RWPE2 (cell line): ENCODE results near the gene FNDC3B.

ENCODE experiments used
- ATAC-seq: fragments of 200-7000 bp; cut with Tn5 transposase; 3 replicates; pipeline ENCODE4 v1.9.1; 2021; ENCODE audit warnings: low read depth
- DNase-seq: peaks from one replicate; pipeline ENCODE4 v3.0.0-alpha.2; 2020; ENCODE audit warnings: low spot score
- H3K27ac ChIP-seq: fragments of 450-650 bp; 2 replicates; pipeline ENCODE4 v1.5.1; 2017; ENCODE audit warnings: mild to moderate bottlenecking; ENCODE audit not compliant: poor library complexity, severe bottlenecking
- H3K27me3 ChIP-seq: fragments of 250-450 bp; sonication (Bioruptor Pico); 2 replicates; pipeline ENCODE4 v1.5.1; 2021; ENCODE audit warnings: mild to moderate bottlenecking, moderate library complexity; ENCODE audit not compliant: insufficient read depth, poor library complexity, severe bottlenecking
- H3K36me3 ChIP-seq: fragments of 250-450 bp; sonication (Bioruptor Pico); 2 replicates; pipeline ENCODE4 v1.5.1; 2020; ENCODE audit warnings: low read depth, mild to moderate bottlenecking, moderate library complexity
- H3K4me1 ChIP-seq: fragments of 250-450 bp; sonication (Bioruptor Pico); 2 replicates; pipeline ENCODE4 v1.5.1; 2021; ENCODE audit warnings: mild to moderate bottlenecking, moderate library complexity; ENCODE audit not compliant: insufficient read depth, poor library complexity, severe bottlenecking
- H3K4me3 ChIP-seq: fragments of 250-450 bp; sonication (Bioruptor Pico); 2 replicates; pipeline ENCODE4 v1.5.1; 2021; ENCODE audit warnings: mild to moderate bottlenecking, moderate library complexity; ENCODE audit not compliant: severe bottlenecking
- H3K9me3 ChIP-seq: fragments of 250-450 bp; sonication (Bioruptor Pico); 2 replicates; pipeline ENCODE4 v1.5.1; 2021; ENCODE audit warnings: mild to moderate bottlenecking, moderate library complexity; ENCODE audit not compliant: severe bottlenecking
- CTCF ChIP-seq: fragments of 450-650 bp; IDR thresholded peaks from one replicate; pipeline ENCODE4 v1.5.1; 2017; ENCODE audit warnings: mild to moderate bottlenecking, moderate library complexity; ENCODE audit not compliant: poor library complexity, severe bottlenecking

FNDC3B gene

GRCh38 chr3:172221547-172221946, 182.2 kb downstream of the FNDC3B start:
- no peaks in the 10 kb centered on the region for H3K9me3 ChIP-seq
- no peak for TF ChIP-seq CTCF
- no peak overlapping the region for H3K4me3 ChIP-seq
- DNase-seq (no peak), ATAC-seq (peak; percentile 80)
- H3K27ac ChIP-seq, result peak overlapping the region; percentile 55
- H3K27me3 ChIP-seq, result no peaks in the 10 kb centered on the region
- peaks cover 38% of the 10 kb centered on the region for H3K4me1 ChIP-seq
- H3K36me3 ChIP-seq, result peaks cover 6% of the 10 kb centered on the region

DNA sequence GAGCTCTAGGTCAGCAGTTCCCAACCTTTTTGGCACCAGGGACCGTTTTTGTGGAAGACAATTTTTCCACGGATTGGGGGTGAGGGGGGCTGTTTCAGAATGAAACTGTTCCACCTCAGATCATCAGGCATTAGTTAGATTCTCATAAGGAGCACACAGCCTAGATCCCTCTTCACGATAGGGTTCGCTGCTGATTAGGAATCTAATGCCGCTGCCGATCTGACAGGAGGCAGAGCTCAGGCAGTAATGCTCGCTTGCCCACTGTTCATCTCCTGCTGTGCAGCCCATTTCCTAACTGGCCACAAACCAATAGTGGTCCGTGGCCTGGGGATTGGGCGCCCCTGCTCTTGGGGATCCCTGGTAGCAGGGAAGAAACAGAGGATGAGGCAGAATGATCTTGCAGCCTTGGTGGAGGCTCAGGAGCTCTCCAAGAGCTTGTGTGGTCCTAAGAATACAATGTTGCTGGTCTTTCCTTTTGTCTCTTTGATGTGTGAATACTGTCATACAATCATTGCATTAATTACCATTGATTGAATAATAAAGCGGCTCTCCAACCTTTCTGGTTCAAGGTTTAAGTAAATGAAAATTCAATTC, 183.2 kb downstream of the FNDC3B start:
- DNase-seq, result no peak
- Histone ChIP-seq H3K27ac (no peak overlapping the region), H3K9me3 (peaks cover 1% of the 10 kb centered on the region), H3K27me3 (no peaks in the 10 kb centered on the region), H3K4me1 (peaks cover 27% of the 10 kb centered on the region), H3K4me3 (no peak overlapping the region), H3K36me3 (peaks cover 17% of the 10 kb centered on the region)
- ATAC-seq, result no peak
- no peak for TF ChIP-seq CTCF

- DNase-seq (no peak), ATAC-seq (no peak)
- Histone ChIP-seq H3K27ac (no peak overlapping the region), H3K4me3 (no peak overlapping the region), H3K36me3 (peaks cover 30% of the 10 kb centered on the region), H3K4me1 (peaks cover 17% of the 10 kb centered on the region), H3K27me3 (no peaks in the 10 kb centered on the region), H3K9me3 (peaks cover 2% of the 10 kb centered on the region)
- TF ChIP-seq CTCF, result no peak
Observed at GRCh38 chr3:172223870-172224269, 184.5 kb downstream of the FNDC3B start.

DNA sequence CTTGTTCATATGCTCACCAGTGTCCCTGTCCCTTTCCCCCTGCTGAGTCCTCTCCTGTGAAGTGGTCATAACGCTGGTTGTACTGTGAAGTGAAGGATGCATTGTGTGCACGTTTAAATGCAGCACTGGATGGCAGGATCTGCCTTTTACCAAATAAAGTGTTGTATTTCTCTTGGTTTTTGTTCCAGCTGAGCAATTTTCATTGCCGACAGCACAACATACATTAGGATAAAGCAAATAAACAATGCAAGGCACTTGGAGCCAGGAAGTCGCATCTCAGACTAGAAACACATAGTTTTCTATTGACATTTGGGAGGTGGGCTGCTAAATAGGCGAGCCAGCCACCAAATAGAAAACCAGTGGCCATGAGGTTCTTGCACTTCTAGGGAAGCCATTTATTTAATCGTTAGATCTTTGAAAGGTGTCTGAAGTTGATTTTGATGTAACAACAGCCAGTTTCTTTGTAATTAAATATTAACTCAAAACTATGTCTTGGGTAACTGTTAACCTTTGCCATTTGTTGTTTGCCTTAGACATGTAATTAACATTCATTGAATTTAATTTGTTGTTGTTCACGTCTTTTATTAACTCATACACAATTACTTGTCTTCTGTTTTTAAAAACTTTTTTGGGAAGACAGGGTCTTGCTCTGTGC, 185.3 kb downstream of the FNDC3B start:
- Histone ChIP-seq H3K36me3 (peaks cover 38% of the 10 kb centered on the region), H3K4me1 (peaks cover 17% of the 10 kb centered on the region), H3K27me3 (no peaks in the 10 kb centered on the region), H3K27ac (no peak overlapping the region), H3K4me3 (no peak overlapping the region), H3K9me3 (peaks cover 2% of the 10 kb centered on the region)
- DNase-seq, result no peak
- no peak for TF ChIP-seq CTCF
- no peak for ATAC-seq

DNA sequence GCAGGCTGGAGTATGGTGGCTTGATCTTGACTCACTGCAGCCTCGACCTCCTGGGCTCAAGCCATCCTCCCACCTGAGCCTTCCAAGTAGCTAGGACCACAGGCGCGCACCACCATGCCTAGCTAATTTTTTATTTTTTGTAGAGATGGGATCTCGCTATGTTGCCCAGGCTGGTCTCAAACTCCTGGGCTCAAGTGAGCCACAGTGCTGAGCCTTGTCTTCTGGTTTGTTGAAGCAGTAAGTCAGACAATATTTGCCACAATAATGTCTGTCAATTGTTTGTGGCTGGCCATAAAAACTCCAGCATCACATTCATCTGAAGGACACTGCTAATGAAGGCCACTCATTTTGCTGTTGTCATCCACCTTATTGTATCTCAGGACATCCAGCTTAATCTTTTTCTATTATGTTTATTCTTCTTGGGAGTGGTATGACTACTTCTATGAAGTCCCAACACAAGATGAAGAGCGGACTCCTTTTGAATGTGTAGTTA, 185.9 kb downstream of the FNDC3B start:
- no peak overlapping the region for H3K4me3 ChIP-seq
- H3K9me3 ChIP-seq, result peaks cover 2% of the 10 kb centered on the region
- H3K27me3 ChIP-seq, result no peaks in the 10 kb centered on the region
- peaks cover 40% of the 10 kb centered on the region for H3K36me3 ChIP-seq
- DNase-seq (no peak), ATAC-seq (no peak)
- TF ChIP-seq CTCF, result no peak
- H3K27ac ChIP-seq, result no peak overlapping the region
- peaks cover 17% of the 10 kb centered on the region for H3K4me1 ChIP-seq
